ENCODE measurements around the gene TTC7B.

GRCh38 chr14:90556012-90556477 is 260.2 kb downstream of the TTC7B start:
- TF ChIP-seq IRF1 (CRISPR knock-in tag; IDR thresholded peaks at IDR 0.05; ENCODE audit: low read depth) (no peak), CREB1 (IDR thresholded peaks at IDR 0.05) (no peak), CREB1 (CRISPR knock-in tag; IDR thresholded peaks at IDR 0.05) (no peak), ZNF430 (CRISPR knock-in tag; IDR thresholded peaks at IDR 0.05) (no peak), TCF12 (IDR thresholded peaks at IDR 0.05) (no peak), TCF12 (CRISPR knock-in tag; IDR thresholded peaks at IDR 0.05) (no peak), CTCF (CRISPR knock-in tag; IDR thresholded peaks at IDR 0.05) (no peak), ZGPAT (CRISPR knock-in tag; IDR thresholded peaks at IDR 0.05) (no peak), EZH2 (conservative IDR thresholded peaks at IDR 0.05; ENCODE audit: low read depth, low read length) (no peak), KLF11 (CRISPR knock-in tag; IDR thresholded peaks at IDR 0.05) (no peak), SNAPC2 (CRISPR knock-in tag; IDR thresholded peaks at IDR 0.05) (no peak)
- TF ChIP-seq, protein P1, sequence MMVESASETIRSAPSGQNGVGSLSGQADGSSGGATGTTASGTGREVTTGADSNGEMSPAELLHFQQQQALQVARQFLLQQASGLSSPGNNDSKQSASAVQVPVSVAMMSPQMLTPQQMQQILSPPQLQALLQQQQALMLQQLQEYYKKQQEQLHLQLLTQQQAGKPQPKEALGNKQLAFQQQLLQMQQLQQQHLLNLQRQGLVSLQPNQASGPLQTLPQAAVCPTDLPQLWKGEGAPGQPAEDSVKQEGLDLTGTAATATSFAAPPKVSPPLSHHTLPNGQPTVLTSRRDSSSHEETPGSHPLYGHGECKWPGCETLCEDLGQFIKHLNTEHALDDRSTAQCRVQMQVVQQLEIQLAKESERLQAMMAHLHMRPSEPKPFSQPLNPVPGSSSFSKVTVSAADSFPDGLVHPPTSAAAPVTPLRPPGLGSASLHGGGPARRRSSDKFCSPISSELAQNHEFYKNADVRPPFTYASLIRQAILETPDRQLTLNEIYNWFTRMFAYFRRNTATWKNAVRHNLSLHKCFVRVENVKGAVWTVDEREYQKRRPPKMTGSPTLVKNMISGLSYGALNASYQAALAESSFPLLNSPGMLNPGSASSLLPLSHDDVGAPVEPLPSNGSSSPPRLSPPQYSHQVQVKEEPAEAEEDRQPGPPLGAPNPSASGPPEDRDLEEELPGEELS (CRISPR knock-in tag; IDR thresholded peaks at IDR 0.05): no peak
